ENCODE measurements around the gene FRMD4A.
A peak's percentile ranks its signal among the peaks of the same experiment; 100 is the strongest.

Gene FRMD4A

GRCh38 chr10:13707156-13707881, 623.4 kb downstream of the FRMD4A start:
- H3K27ac ChIP-seq (ENCODE audit: low read length): peak overlapping the region; percentile 94
- TF ChIP-seq CTCF (IDR thresholded peaks at IDR 0.05; ENCODE audit: borderline replicate concordance, extremely low read depth, low read length, poor library complexity, severe bottlenecking): no peak
- TF ChIP-seq EZH2 (IDR thresholded peaks at IDR 0.05; ENCODE audit: borderline replicate concordance, low read depth, low read length, severe bottlenecking): peak; percentile 45
- no peaks in the 10 kb centered on the region for H3K9me3 ChIP-seq (ENCODE audit: insufficient read depth, low read length, severe bottlenecking)
- peak; percentile 74 for ATAC-seq (ENCODE audit: insufficient read depth, low read depth)
- peaks cover 4% of the 10 kb centered on the region; the same call in 1 of the 2 replicates for H3K36me3 ChIP-seq (ENCODE audit: insufficient read depth, low read length)
- no peaks in the 10 kb centered on the region for H3K27me3 ChIP-seq (ENCODE audit: insufficient read depth, low read length, poor library complexity)
- peak overlapping the region; percentile 61 for H3K9ac ChIP-seq (ENCODE audit: low read depth, low read length)
- H4K20me1 ChIP-seq (ENCODE audit: insufficient read depth, low read length): no peaks in the 10 kb centered on the region
- DNase-seq: peak; percentile 65
- peak overlapping the region; percentile 40 to 63; a peak in 3 of 4 replicates for H3K4me3 ChIP-seq (ENCODE audit: low read depth in 1 of 2, low read length in 2 of 2)
- H3K79me2 ChIP-seq (ENCODE audit: insufficient read depth, low read length): peaks cover 59% of the 10 kb centered on the region
- H3K4me1 ChIP-seq (ENCODE audit: insufficient read depth, low read length): peaks cover 72% of the 10 kb centered on the region
- H2AFZ ChIP-seq (ENCODE audit: low read depth, low read length): peak overlapping the region; percentile 77
- peak overlapping the region; percentile 80 for H3K4me2 ChIP-seq (ENCODE audit: insufficient read depth, low read length)

- no peak for TF ChIP-seq CTCF (IDR thresholded peaks at IDR 0.05; ENCODE audit: borderline replicate concordance, extremely low read depth, low read length, poor library complexity, severe bottlenecking)
- TF ChIP-seq EZH2 (IDR thresholded peaks at IDR 0.05; ENCODE audit: borderline replicate concordance, low read depth, low read length, severe bottlenecking): no peak
- no peaks in the 10 kb centered on the region for H3K27me3 ChIP-seq (ENCODE audit: insufficient read depth, low read length, poor library complexity)
- peak overlapping the region; percentile 40 to 63 for H3K4me3 ChIP-seq (ENCODE audit: low read depth in 1 of 2, low read length in 2 of 2)
- H2AFZ ChIP-seq (ENCODE audit: low read depth, low read length): peak overlapping the region; percentile 77
- H3K36me3 ChIP-seq (ENCODE audit: insufficient read depth, low read length): peaks cover 4% of the 10 kb centered on the region; the same call in 1 of the 2 replicates
- H3K4me1 ChIP-seq (ENCODE audit: insufficient read depth, low read length): peaks cover 73% of the 10 kb centered on the region
- DNase-seq: peak; percentile 41
- no peaks in the 10 kb centered on the region for H3K9me3 ChIP-seq (ENCODE audit: insufficient read depth, low read length, severe bottlenecking)
- peaks cover 66% of the 10 kb centered on the region for H3K79me2 ChIP-seq (ENCODE audit: insufficient read depth, low read length)
- H3K9ac ChIP-seq (ENCODE audit: low read depth, low read length): peak overlapping the region; percentile 61
- H3K27ac ChIP-seq (ENCODE audit: low read length): peak overlapping the region; percentile 94
- H3K4me2 ChIP-seq (ENCODE audit: insufficient read depth, low read length): peak overlapping the region; percentile 80
- no peaks in the 10 kb centered on the region for H4K20me1 ChIP-seq (ENCODE audit: insufficient read depth, low read length)
- ATAC-seq (ENCODE audit: insufficient read depth, low read depth): peak; percentile 17; the same call in 1 of the 3 replicates
Observed at GRCh38 chr10:13706604-13707003, 624.1 kb downstream of the FRMD4A start.

GRCh38 chr10:13706175-13706574, 624.5 kb downstream of the FRMD4A start:
- TF ChIP-seq EZH2 (IDR thresholded peaks at IDR 0.05; ENCODE audit: borderline replicate concordance, low read depth, low read length, severe bottlenecking): no peak
- TF ChIP-seq CTCF (IDR thresholded peaks at IDR 0.05; ENCODE audit: borderline replicate concordance, extremely low read depth, low read length, poor library complexity, severe bottlenecking): no peak
- peak overlapping the region; percentile 77 for H2AFZ ChIP-seq (ENCODE audit: low read depth, low read length)
- H3K9me3 ChIP-seq (ENCODE audit: insufficient read depth, low read length, severe bottlenecking): no peaks in the 10 kb centered on the region
- ATAC-seq (ENCODE audit: insufficient read depth, low read depth): no peak
- peaks cover 67% of the 10 kb centered on the region for H3K79me2 ChIP-seq (ENCODE audit: insufficient read depth, low read length)
- no peaks in the 10 kb centered on the region for H3K27me3 ChIP-seq (ENCODE audit: insufficient read depth, low read length, poor library complexity)
- H3K4me1 ChIP-seq (ENCODE audit: insufficient read depth, low read length): peaks cover 78% of the 10 kb centered on the region
- peaks cover 8% of the 10 kb centered on the region; the same call in 1 of the 2 replicates for H3K36me3 ChIP-seq (ENCODE audit: insufficient read depth, low read length)
- peak overlapping the region; percentile 80 for H3K4me2 ChIP-seq (ENCODE audit: insufficient read depth, low read length)
- no peak for DNase-seq
- no peaks in the 10 kb centered on the region for H4K20me1 ChIP-seq (ENCODE audit: insufficient read depth, low read length)
- peak overlapping the region; percentile 61 for H3K9ac ChIP-seq (ENCODE audit: low read depth, low read length)
- H3K27ac ChIP-seq (ENCODE audit: low read length): peak overlapping the region; percentile 94
- peak overlapping the region; percentile 40 to 63 for H3K4me3 ChIP-seq (ENCODE audit: low read depth in 1 of 2, low read length in 2 of 2)
